Right atrium auricular region (tissue), 2 donors: ENCODE data around the gene TMEM245. TPM values are rescaled to one million over a fixed set of nuclear protein-coding genes. Genes with fewer than 3 reads are reported as not detected.

ENCODE experiments used
- DNase-seq: peaks from one replicate; pipeline ENCODE4 v3.0.0-alpha.2; 2019; ENCODE audit warnings: low spot score
- H3K27ac ChIP-seq, 2 donors: fragments of 200-600 bp; sonication (generic); 1 replicate in 1 of 2; 2 replicates in 1 of 2; pipeline ENCODE4 v1.5.1; 2016 to 2019
- H3K27me3 ChIP-seq, 2 donors: fragments of 200-600 bp; sonication (generic); one replicate each; pipeline versions ENCODE4 v1.5.1 to v1.6.0; 2017 to 2019
- H3K36me3 ChIP-seq: fragments of 200-600 bp; sonication (generic); one replicate; pipeline ENCODE4 v1.5.1; 2016
- H3K4me1 ChIP-seq, 2 donors: fragments of 200-600 bp; sonication (generic); one replicate each; pipeline versions ENCODE4 v1.5.1 to v1.6.0; 2017 to 2019
- H3K4me3 ChIP-seq, 2 donors: fragments of 200-600 bp; sonication (generic); 1 replicate in 1 of 2; 2 replicates in 1 of 2; pipeline ENCODE4 v1.5.1; 2017 to 2019; ENCODE audit warnings: mild to moderate bottlenecking in 1 of 2, moderate library complexity in 1 of 2
- H3K9me3 ChIP-seq, 2 donors: fragments of 200-600 bp; sonication (generic); one replicate each; pipeline ENCODE4 v1.5.1; 2019
- total RNA-seq, 2 donors: library from RNA; depleted of rRNA; stranded (reverse); fragments of >200 nt; gene quantifications; one replicate each; pipeline ENCODE4 v1.1.0, GENCODE V29; 2016
- TF ChIP-seq, protein P1 (sequence below), 2 donors: fragments of 200-600 bp; sonication (generic); IDR thresholded peaks; one replicate each; pipeline ENCODE4 v1.5.1; 2019; ENCODE audit warnings: antibody characterized with exemption in 2 of 2

The TMEM245 gene
- total RNA-seq, 2 donors from 2014 or later: 89.0 to 95.1 TPM

DNA sequence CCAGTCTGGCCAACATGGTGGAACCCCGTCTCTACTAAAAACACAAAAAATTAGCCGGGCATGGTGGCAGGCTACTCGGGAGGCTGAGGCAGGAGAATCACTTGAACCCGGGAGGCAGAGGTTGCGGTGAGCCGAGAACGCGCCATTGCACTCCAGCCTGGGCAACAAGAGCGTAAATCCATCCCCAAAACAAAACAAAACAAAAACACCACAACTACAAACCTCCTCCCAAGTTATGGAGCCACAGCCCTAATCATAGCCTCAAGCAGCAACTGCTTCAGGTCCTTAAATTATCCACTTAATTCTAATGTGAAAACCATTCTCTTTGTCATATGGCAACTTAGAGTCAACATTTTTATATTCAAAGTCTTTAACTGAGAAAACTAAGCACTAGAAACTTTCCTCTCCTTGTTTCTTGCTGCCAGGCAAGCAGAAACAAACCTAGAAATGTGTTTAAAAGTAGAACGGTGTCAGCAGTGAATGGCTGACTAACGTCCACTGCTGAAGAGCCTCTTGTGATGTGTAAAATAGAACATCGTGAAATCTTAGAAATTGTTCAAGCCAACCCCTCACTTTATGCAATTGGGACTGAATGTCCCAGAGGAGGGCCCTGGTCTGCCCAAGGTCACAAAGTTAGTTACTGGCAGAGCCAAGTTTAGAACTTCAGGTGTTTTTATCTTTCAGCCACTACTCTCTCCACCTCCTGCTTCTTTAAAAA is 5.7 kb downstream of the TMEM245 start:
- no peaks in the 10 kb centered on the region for H3K9me3 ChIP-seq
- no peak for DNase-seq
- peaks cover 0 to 96% of the 10 kb centered on the region in 2 donors for H3K4me1 ChIP-seq
- H3K4me3 ChIP-seq: no peak overlapping the region
- H3K27me3 ChIP-seq: no peaks in the 10 kb centered on the region
- TF ChIP-seq, protein P1, sequence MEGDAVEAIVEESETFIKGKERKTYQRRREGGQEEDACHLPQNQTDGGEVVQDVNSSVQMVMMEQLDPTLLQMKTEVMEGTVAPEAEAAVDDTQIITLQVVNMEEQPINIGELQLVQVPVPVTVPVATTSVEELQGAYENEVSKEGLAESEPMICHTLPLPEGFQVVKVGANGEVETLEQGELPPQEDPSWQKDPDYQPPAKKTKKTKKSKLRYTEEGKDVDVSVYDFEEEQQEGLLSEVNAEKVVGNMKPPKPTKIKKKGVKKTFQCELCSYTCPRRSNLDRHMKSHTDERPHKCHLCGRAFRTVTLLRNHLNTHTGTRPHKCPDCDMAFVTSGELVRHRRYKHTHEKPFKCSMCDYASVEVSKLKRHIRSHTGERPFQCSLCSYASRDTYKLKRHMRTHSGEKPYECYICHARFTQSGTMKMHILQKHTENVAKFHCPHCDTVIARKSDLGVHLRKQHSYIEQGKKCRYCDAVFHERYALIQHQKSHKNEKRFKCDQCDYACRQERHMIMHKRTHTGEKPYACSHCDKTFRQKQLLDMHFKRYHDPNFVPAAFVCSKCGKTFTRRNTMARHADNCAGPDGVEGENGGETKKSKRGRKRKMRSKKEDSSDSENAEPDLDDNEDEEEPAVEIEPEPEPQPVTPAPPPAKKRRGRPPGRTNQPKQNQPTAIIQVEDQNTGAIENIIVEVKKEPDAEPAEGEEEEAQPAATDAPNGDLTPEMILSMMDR (IDR thresholded peaks at IDR 0.05): no peak
- H3K27ac ChIP-seq: peak overlapping the region; percentile 70 to 87
- H3K36me3 ChIP-seq: no peaks in the 10 kb centered on the region

DNA sequence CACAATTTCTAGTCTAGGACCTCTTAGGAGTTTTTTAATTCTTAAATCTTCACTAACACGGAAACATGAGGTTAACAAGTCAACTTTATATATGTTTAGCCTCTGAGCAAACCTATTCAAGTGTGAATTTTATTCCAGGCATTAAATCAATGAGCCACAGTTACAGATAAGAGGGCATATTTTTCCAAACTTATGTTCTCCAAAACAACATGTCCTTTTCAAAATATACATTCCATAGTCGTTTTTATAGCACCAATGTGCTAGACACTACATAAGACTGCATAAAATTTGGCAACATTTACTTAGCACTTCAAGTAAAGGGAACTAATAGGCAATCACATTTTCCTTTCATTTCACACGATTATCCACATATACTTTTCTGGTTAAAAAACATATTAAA is 6.5 kb downstream of the TMEM245 start:
- no peak overlapping the region for H3K4me3 ChIP-seq
- peak overlapping the region; percentile 70 to 87 for H3K27ac ChIP-seq
- TF ChIP-seq, protein P1 (IDR thresholded peaks at IDR 0.05): no peak
- no peaks in the 10 kb centered on the region for H3K27me3 ChIP-seq
- no peak for DNase-seq
- peaks cover 0 to 96% of the 10 kb centered on the region in 2 donors for H3K4me1 ChIP-seq
- no peaks in the 10 kb centered on the region for H3K9me3 ChIP-seq
- no peaks in the 10 kb centered on the region for H3K36me3 ChIP-seq

DNA sequence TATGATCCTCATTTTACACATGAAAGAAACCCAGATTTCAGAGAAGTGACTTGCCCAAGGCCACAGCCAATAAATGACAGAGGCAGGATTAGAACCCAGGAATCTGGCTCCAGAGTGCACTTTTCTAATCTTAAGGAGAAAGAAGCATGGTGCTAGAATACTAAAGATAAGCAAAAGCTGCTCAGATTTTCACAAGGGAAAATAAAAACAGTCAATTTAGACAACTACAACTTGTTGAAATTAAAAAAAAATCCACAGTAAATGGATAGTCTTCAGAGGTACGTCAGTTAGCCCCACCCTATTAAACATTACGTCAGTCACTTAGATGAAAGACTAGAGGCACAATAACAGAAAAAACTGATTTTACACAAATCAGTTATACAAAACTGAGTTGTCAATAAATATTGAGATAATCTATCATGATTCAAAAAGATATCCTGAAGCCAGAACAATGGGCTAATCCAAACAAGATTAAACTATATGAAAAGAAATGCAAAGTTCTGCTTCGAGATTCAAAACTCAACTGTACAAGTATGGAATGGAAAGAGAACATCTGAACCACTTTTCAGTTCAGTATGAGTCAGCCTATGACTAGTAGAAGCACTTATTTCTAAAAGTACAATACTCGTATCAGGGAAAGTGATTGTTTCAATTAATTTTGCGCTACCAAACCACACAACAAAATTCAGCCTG is 9.3 kb downstream of the TMEM245 start:
- Histone ChIP-seq H3K36me3 (no peaks in the 10 kb centered on the region), H3K27ac (peak overlapping the region; percentile 70 to 87), H3K27me3 (no peaks in the 10 kb centered on the region), H3K9me3 (no peaks in the 10 kb centered on the region), H3K4me1 (peaks cover 0 to 88% of the 10 kb centered on the region in 2 donors), H3K4me3 (no peak overlapping the region)
- TF ChIP-seq, protein P1 (IDR thresholded peaks at IDR 0.05): no peak
- no peak for DNase-seq

DNA sequence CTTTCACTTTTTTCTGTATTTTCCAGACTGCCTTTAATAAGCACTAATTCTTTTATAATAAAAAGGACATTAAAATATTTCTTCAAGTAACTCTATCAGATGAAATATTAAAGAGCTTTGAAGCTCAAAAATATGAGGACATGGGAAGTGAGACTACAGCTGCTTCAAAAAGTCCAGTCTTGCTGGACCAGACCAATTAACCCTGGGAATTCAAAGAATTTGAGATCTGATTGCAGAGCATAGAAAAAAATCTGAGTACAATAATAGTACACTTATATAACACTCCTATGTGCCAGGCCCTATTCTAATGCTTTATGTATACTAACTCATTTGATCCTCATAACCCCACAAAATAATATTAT is 9.8 kb downstream of the TMEM245 start:
- H3K27ac ChIP-seq: peak overlapping the region; percentile 70 to 87
- H3K4me3 ChIP-seq: no peak overlapping the region
- H3K36me3 ChIP-seq: no peaks in the 10 kb centered on the region
- no peaks in the 10 kb centered on the region for H3K9me3 ChIP-seq
- TF ChIP-seq, protein P1 (IDR thresholded peaks at IDR 0.05): no peak
- peaks cover 0 to 85% of the 10 kb centered on the region in 2 donors for H3K4me1 ChIP-seq
- no peak for DNase-seq
- H3K27me3 ChIP-seq: no peaks in the 10 kb centered on the region

DNA sequence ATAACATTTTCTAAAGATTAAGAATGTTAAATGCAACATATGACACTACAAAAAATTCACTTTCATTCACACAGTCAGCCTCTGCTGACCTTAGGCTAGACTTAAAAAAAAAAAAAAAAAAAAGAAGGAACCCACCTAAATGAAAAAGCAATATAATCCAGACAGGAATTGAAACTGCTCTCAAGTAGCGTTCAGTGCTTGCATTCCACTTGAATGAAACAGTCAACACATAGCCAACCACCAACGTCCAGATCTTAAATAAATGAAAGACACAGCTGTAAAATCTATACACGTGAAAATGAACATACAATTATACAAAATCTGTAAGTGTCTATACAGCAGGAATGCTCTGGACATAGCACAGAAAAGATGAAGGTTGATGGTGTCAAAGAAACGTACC is 11.4 kb downstream of the TMEM245 start:
- H3K27ac ChIP-seq: peak overlapping the region; percentile 70 to 87
- no peaks in the 10 kb centered on the region for H3K27me3 ChIP-seq
- no peaks in the 10 kb centered on the region for H3K36me3 ChIP-seq
- peaks cover 0 to 68% of the 10 kb centered on the region in 2 donors for H3K4me1 ChIP-seq
- DNase-seq: no peak
- TF ChIP-seq, protein P1 (IDR thresholded peaks at IDR 0.05): no peak
- H3K4me3 ChIP-seq: no peak overlapping the region
- no peaks in the 10 kb centered on the region for H3K9me3 ChIP-seq
